ENCODE data around the gene C10orf62. TPM values are rescaled to one million over a fixed set of nuclear protein-coding genes. Genes with fewer than 3 reads are reported as not detected.

The C10orf62 gene
- total and polyA plus RNA-seq, 9 of the 15 experiments (the other 6 are each of a cell fraction or from before 2014, with no cell fraction given): not detected

GRCh38 chr10:97627731-97628130 lies 38.2 kb downstream of the C10orf62 start (continued):
- peak; percentile 94 for TF ChIP-seq ESRRA (IDR thresholded peaks at IDR 0.05; ENCODE audit: borderline replicate concordance, low read depth)
- no peak for TF ChIP-seq TFAM (CRISPR knock-in tag; conservative IDR thresholded peaks at IDR 0.05)
- TF ChIP-seq PTRF (tag; IDR thresholded peaks at IDR 0.05): peak; percentile 82; the same call in 1 of the 2 replicates
- TF ChIP-seq POLR2G (IDR thresholded peaks at IDR 0.05; ENCODE audit: low read depth, low read length): no peak
- no peak for TF ChIP-seq ZBED1 (IDR thresholded peaks at IDR 0.05)
- TF ChIP-seq MECOM (CRISPR knock-in tag; IDR thresholded peaks at IDR 0.05): 0 out of 2 replicates have a peak, but pooled peaks have one; percentile 40
- no peak for TF ChIP-seq EHMT2 (IDR thresholded peaks at IDR 0.05)
- no peak for TF ChIP-seq FOXK2 (conservative IDR thresholded peaks at IDR 0.05 in 1 of 2, IDR thresholded peaks at IDR 0.05 in 1 of 2; ENCODE audit: low read depth in 2 of 2)
- TF ChIP-seq RBM22 (IDR thresholded peaks at IDR 0.05; ENCODE audit: low read depth, low read length, poor library complexity, severe bottlenecking): no peak
- no peak for TF ChIP-seq KHSRP (IDR thresholded peaks at IDR 0.05)
- no peak for TF ChIP-seq NR0B1 (IDR thresholded peaks at IDR 0.05; ENCODE audit: partially characterized antibody)
- TF ChIP-seq ZNF398 (CRISPR knock-in tag; IDR thresholded peaks at IDR 0.05): no peak
- TF ChIP-seq POLR2A (conservative IDR thresholded peaks at IDR 0.05): no peak
- no peak for TF ChIP-seq ZKSCAN1 (IDR thresholded peaks at IDR 0.05; ENCODE audit: low read depth, low read length)
- no peak for TF ChIP-seq DPF2 (IDR thresholded peaks at IDR 0.05)
- no peak for TF ChIP-seq ZNF778 (CRISPR knock-in tag; IDR thresholded peaks at IDR 0.05)
- no peak for TF ChIP-seq ZNF584 (CRISPR knock-in tag; IDR thresholded peaks at IDR 0.05; ENCODE audit: low read depth)
- TF ChIP-seq CBFA2T3 (IDR thresholded peaks at IDR 0.05): peak; percentile 36; the same call in 1 of the 2 replicates
- TF ChIP-seq RREB1 (CRISPR knock-in tag; IDR thresholded peaks at IDR 0.05): peak; percentile 95; the same call in 1 of the 2 replicates
- TF ChIP-seq BRCA1 (IDR thresholded peaks at IDR 0.05): no peak
- TF ChIP-seq BRCA1 (CRISPR knock-in tag; IDR thresholded peaks at IDR 0.05): no peak
- no peak for TF ChIP-seq SMARCC2 (IDR thresholded peaks at IDR 0.05; ENCODE audit: low read depth)
- no peak for TF ChIP-seq CBX2 (IDR thresholded peaks at IDR 0.05; ENCODE audit: insufficient read depth, low read length, poor library complexity, severe bottlenecking)
- TF ChIP-seq WHSC1 (IDR thresholded peaks at IDR 0.05; ENCODE audit: low read length): no peak

All from K562 (cell line).